IPS DF 6.9 (cell line): ENCODE measurements around the gene SFT2D3.

Experiments used
- DNase-seq: peaks from one replicate; pipeline ENCODE4 v3.0.0-alpha.2; 2013; ENCODE audit warnings: low read depth, low spot score
- H3K27ac ChIP-seq: one replicate; pipeline ENCODE4 v1.5.1; 2013; ENCODE audit warnings: low read length, control low read depth
- H3K27me3 ChIP-seq: 2 replicates; pipeline ENCODE4 v1.6.1; 2013; ENCODE audit warnings: mild to moderate bottlenecking, low read length; ENCODE audit not compliant: control insufficient read depth, insufficient read depth
- H3K36me3 ChIP-seq: 2 replicates; pipeline ENCODE4 v1.6.1; 2013; ENCODE audit warnings: low read length; ENCODE audit not compliant: control insufficient read depth, insufficient read depth
- H3K4me1 ChIP-seq: 2 replicates; pipeline ENCODE4 v1.6.1; 2013; ENCODE audit warnings: low read length; ENCODE audit not compliant: control insufficient read depth, insufficient read depth
- H3K4me3 ChIP-seq: 2 replicates; pipeline ENCODE4 v1.5.1; 2013; ENCODE audit warnings: mild to moderate bottlenecking, low read length
- H3K9me3 ChIP-seq: 2 replicates; pipeline ENCODE4 v1.6.1; 2013; ENCODE audit warnings: low read length, inconsistent platforms; ENCODE audit not compliant: control insufficient read depth, insufficient read depth
- WGBS: extraction: QIAGEN DNeasy Blood & Tissue Kit; methylation state at CpG from one replicate; pipeline ENCODE4 v1.1.7; 2013; ENCODE audit warnings: mixed read lengths, missing lambda C conversion rate; ENCODE audit not compliant: insufficient read length, insufficient coverage; 5-methylcytosine and 5-hydroxymethylcytosine counted together

The SFT2D3 gene

DNA sequence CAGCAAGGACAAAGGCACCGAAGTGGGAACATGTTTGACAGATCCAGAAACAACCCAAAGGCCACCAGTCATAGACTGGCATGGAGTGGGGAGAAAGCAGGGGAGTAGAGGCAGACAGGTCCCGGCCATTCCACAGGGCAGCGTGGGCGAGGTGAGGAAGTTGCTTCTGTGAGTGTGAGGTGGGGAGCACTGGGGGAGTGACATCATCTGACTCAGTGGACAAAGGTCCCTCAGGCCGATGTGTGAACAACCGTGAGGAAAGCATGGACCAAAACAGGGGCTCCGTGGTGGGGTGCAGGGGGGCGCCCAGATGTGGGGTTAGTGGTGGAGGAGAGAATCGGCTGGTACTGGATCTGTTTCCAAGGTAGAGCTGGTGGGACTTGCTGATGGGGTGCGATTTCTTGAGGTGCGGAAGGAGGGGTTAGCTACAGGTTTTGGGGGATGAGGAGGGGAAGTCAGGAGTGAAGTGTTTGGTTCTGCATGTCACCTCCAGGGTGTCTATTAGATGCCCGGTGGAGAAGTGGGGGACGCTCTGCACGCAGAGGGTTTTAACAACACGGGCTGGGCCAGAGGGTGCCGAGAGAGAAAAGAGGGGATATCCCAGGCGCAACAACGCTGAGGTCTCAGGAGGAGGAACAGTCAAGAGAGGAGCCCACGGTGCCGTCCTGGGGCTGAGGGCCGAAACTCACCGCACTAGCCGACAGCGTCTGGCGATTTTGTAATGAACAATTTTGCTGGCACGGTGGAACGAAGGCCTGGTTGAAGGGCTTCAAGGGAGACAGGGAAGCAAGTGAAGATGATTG, 2.5 kb upstream of the SFT2D3 start:
- no CpG with 5 or more reads among the region's 27 CpGs for WGBS
- H3K27ac ChIP-seq: no peak overlapping the region
- H3K9me3 ChIP-seq: no peaks in the 10 kb centered on the region
- no peaks in the 10 kb centered on the region for H3K27me3 ChIP-seq
- H3K4me3 ChIP-seq: no peak overlapping the region
- H3K4me1 ChIP-seq: no peaks in the 10 kb centered on the region
- no peaks in the 10 kb centered on the region; the same call in 1 of the 2 replicates for H3K36me3 ChIP-seq
- DNase-seq: no peak

DNA sequence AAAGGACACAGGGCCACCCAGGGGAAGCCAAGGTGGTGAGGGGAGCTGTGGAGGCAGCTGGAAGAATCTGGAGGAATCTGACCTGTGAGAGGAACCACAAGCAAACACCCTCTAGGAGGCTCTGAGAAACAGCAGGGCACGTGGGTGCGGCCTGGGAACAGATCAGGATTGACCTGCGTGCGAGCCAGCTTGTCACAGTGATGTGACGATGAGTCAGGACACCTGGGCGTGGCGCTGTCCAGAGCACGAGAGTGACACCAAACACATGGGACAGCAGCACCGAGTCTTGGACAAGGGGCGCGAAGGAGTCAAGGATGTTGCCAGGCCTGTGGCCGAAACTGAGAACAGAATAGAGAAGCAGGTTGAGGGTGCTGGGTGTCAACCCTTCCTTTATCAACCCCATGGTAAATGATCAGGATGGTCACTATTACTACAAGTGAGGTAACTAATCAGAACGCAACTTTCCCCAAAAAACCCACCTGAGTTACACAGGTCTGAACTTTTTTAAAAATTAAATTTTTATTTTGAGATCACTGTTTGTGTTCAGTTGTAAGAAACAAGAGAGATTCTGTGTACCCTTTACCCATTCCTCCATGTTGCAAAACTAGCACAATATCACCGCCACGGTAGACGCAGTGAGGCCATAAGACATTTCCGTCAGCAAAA, 637 bp upstream of the SFT2D3 start:
- Histone ChIP-seq H3K4me1 (no peaks in the 10 kb centered on the region), H3K27me3 (no peaks in the 10 kb centered on the region), H3K9me3 (no peaks in the 10 kb centered on the region), H3K27ac (no peak overlapping the region), H3K4me3 (peak overlapping the region; percentile 80; the same call in 1 of the 2 replicates), H3K36me3 (no peaks in the 10 kb centered on the region; the same call in 1 of the 2 replicates)
- DNase-seq: no peak
- WGBS: no CpG with 5 or more reads among the region's 17 CpGs

DNA sequence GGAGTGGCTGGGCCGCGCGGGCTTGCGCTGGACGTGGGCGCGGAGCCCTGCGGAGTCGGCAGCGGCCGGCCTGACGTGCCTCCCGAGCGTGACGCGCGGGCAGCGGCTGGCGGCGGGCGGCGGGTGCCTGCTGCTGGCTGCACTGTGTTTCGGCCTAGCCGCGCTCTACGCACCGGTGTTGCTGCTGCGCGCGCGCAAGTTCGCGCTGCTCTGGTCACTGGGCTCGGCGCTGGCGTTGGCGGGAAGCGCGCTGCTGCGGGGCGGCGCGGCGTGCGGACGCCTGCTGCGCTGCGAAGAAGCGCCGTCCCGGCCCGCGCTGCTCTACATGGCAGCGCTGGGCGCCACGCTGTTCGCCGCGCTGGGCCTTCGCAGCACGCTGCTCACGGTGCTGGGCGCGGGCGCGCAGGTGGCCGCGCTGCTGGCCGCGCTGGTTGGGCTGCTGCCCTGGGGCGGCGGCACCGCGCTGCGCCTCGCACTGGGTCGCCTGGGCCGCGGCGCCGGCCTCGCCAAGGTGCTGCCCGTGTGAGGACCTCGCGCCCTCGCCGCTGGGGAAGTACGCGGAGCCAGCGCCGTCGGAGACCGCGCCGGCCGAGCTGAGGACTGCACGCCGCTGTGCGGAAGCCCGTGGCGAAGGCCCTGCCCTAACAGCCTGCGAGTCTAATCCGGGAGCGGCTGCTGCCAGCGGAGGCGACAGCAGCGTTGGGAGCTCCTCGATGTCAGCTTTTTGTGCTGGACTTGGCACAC, 526 bp downstream of the SFT2D3 start:
- no peak overlapping the region for H3K27ac ChIP-seq
- H3K9me3 ChIP-seq: no peaks in the 10 kb centered on the region
- peak overlapping the region; percentile 80 for H3K4me3 ChIP-seq
- WGBS: no CpG with 5 or more reads among the region's 108 CpGs
- no peaks in the 10 kb centered on the region for H3K27me3 ChIP-seq
- H3K4me1 ChIP-seq: no peaks in the 10 kb centered on the region
- DNase-seq: no peak
- peaks cover 3% of the 10 kb centered on the region for H3K36me3 ChIP-seq

DNA sequence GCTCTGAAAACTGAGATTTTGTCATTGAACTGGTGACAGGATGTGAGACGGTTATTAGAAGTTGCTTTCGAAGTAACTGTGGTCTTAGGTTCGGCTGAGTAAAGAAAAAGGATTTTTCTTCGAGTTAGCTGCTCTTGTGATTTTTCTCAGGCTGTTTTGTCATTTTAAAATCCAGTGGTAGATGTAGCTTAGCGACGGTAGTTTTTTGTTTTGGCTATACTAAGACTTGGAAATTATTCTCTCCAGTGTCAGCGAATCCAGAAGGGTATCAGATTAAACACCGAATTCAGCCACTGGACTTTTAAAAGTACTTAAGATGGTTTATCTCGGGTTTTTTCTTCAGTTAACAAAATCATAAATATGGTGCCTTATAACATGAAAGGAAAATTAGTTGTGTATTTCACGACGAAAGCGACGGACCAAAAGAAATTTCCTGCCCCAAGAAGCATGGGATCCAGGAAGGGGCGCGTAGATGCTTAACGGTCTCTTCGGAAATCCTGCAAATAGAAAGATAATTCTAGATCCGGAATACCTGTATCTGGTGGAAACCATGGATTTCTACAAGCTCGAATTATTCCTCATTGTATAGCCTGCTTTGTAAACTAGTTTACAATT, 1.2 kb downstream of the SFT2D3 start:
- no peaks in the 10 kb centered on the region for H3K9me3 ChIP-seq
- no peak overlapping the region for H3K27ac ChIP-seq
- no peak for DNase-seq
- no peaks in the 10 kb centered on the region for H3K27me3 ChIP-seq
- WGBS: no CpG with 5 or more reads among the region's 19 CpGs
- peaks cover 6% of the 10 kb centered on the region for H3K36me3 ChIP-seq
- H3K4me3 ChIP-seq: peak overlapping the region; percentile 80; the same call in 1 of the 2 replicates
- H3K4me1 ChIP-seq: no peaks in the 10 kb centered on the region

DNA sequence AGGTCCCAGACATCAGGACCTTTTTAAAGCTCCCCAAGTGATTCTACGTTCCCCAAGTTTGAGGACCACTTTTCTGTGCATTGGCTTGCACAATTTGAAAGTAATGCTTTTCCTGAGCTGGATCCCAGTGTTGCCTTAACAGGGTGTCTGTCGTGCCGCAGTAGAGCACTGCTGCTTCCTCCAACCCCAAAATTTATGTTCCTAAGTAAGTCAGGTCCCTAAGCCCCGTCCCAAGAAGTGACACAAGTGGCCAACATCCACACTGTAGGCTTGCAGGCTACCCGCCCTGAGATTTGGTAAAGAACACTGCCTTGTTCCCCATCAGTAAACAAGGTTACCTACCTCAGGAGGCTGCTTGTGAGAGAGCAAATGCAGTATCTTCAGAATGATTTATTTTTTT, 2.0 kb downstream of the SFT2D3 start:
- no peak overlapping the region for H3K27ac ChIP-seq
- no peak for DNase-seq
- no CpG with 5 or more reads among the region's 5 CpGs for WGBS

DNA sequence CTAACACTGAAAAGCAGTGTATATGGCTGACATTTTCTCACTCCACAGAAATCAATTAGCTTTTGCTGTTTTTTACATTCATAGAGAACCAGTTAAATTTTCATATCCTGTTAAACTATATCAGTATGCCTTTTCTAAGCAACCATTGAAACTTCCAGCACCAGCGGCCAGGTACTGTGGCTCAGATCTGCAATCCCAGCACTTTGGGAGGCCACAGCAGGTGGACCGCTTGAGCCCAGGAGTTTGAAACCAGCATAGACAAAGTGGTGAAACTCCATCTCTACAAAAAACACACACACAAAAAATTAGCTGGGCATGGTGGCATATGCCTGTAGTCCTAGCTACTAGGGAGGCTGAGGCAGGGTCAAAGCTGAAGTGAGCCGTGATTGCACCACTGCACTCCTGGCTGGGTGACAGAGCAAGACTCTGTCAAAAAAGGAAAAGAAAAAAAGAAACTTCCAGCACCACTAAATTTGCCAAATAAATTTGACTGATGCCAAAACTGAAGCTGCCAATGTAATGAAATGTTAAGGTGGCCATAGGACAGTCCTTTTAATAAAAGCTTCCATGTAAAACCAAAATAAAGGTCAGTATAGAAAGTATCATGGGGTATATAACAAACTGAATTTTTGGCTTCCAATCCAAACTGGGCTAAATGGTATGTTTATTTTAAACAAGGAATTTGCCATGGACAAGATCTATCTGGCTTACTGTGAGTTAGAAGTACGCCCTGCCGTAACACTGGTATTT, 3.5 kb downstream of the SFT2D3 start:
- Histone ChIP-seq H3K4me3 (no peak overlapping the region), H3K9me3 (no peaks in the 10 kb centered on the region), H3K27ac (no peak overlapping the region), H3K27me3 (no peaks in the 10 kb centered on the region), H3K36me3 (peaks cover 25% of the 10 kb centered on the region), H3K4me1 (no peaks in the 10 kb centered on the region)
- no CpG with 5 or more reads among the region's 5 CpGs for WGBS
- no peak for DNase-seq

More for the DNA sequence above, 2.0 kb downstream of the SFT2D3 start:
- no peaks in the 10 kb centered on the region for H3K27me3 ChIP-seq
- H3K9me3 ChIP-seq: no peaks in the 10 kb centered on the region
- no peaks in the 10 kb centered on the region for H3K4me1 ChIP-seq
- H3K36me3 ChIP-seq: peaks cover 11% of the 10 kb centered on the region
- no peak overlapping the region for H3K4me3 ChIP-seq

DNA sequence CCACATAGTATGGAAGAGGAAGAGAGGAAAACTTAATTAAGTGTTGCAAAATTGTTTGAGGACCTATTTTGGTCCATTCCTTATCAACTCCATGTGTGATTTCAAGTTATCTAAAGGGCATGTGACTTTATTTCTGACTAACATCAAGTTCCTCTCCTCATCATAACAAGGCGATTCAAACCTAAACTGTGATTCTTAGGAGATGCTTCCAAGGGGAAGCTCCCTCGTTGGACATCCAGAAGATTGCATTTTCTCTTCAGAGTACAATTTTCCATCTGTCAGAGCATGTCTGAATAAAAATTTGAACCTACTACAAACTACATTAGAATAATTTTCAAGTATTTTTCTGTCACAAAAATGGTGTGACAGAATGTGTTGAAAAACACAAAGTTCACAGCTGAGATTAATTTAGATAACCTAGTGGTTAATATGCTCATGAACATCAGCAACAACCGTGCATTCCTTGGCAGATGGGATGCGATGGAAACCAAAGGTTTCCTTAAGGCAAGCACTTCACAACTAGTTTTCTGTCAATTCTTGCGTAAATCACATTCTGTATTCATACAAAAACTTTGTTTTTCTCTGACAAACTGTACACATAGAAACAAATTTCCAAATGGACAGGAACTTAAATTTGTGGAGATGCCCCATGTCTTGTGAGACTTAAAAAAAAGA, 4.2 kb downstream of the SFT2D3 start:
- no peaks in the 10 kb centered on the region for H3K4me1 ChIP-seq
- no peak for DNase-seq
- H3K27me3 ChIP-seq: no peaks in the 10 kb centered on the region
- WGBS: no CpG with 5 or more reads among the region's 5 CpGs
- no peak overlapping the region for H3K27ac ChIP-seq
- peaks cover 27% of the 10 kb centered on the region for H3K36me3 ChIP-seq
- no peaks in the 10 kb centered on the region for H3K9me3 ChIP-seq
- no peak overlapping the region for H3K4me3 ChIP-seq

DNA sequence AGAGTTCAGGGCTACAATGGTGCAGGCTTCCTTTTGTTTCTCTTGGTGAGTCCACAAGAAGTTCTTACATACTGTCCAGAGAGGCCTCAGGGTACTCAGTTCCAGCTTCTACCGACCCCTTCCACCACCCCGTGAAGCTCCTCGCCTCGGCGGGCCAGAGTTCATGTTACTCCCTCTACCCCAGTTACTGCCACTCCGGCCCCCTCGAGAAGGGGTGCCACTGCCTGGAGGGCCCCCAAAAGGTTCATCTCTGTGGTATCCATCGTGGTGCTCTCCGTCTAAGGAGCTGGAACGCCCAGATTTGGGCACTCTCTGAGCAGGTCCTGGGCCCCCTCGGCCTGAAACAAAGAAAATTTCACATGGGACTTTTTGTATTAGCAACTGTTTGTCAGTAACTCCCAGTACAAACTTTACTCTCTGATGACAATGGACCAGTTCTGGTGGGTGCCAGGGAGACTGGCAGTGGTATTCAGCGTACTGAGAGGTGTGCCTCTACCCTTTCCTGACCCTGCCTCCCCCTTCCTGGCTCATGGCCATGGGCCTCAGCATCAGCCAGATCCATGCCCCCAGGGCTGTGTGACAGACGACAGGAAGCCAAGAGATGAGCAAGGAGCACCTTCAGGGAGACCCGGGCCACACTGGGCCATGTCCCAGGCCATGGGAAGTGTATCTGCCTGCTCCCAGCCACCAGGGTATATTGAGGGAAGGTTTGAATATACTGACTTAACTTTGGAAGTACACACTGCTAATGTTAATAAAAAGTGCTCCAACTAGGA, 5.1 kb downstream of the SFT2D3 start:
- H3K9me3 ChIP-seq: no peaks in the 10 kb centered on the region
- WGBS: no CpG with 5 or more reads among the region's 14 CpGs
- peaks cover 27% of the 10 kb centered on the region for H3K36me3 ChIP-seq
- DNase-seq: no peak
- no peak overlapping the region for H3K4me3 ChIP-seq
- H3K4me1 ChIP-seq: no peaks in the 10 kb centered on the region
- H3K27ac ChIP-seq: no peak overlapping the region
- no peaks in the 10 kb centered on the region for H3K27me3 ChIP-seq
